Liver (tissue), 9 donors: ENCODE measurements around the gene ATP2C2. TPM values are rescaled to one million over a fixed set of nuclear protein-coding genes. Genes with fewer than 3 reads are reported as not detected.

Source experiments
- DNase-seq: peaks from one replicate; pipeline ENCODE4 v3.0.0-alpha.2; 2017; ENCODE audit warnings: low spot score
- H3K27ac ChIP-seq, 2 donors: one replicate each; pipeline ENCODE4 v1.7.0; 2013; ENCODE audit warnings: inconsistent platforms in 2 of 2, low read length in 2 of 2, control low read depth in 1 of 2, low read depth in 1 of 2, mild to moderate bottlenecking in 1 of 2
- H3K27me3 ChIP-seq, 4 donors: one replicate each; pipeline versions ENCODE4 v1.6.1 to v1.7.0; 2013; ENCODE audit warnings: low read length in 3 of 4, inconsistent platforms in 1 of 4, mild to moderate bottlenecking in 1 of 4, moderate library complexity in 1 of 4; ENCODE audit not compliant: control insufficient read depth in 4 of 4, insufficient read depth in 4 of 4
- H3K36me3 ChIP-seq, 4 donors: one replicate each; pipeline versions ENCODE4 v1.6.1 to v1.7.0; 2013; ENCODE audit warnings: low read length in 3 of 4, mild to moderate bottlenecking in 3 of 4, low read depth in 1 of 4, moderate library complexity in 1 of 4; ENCODE audit not compliant: control insufficient read depth in 4 of 4, insufficient read depth in 3 of 4
- H3K4me1 ChIP-seq, 4 donors: one replicate each; pipeline versions ENCODE4 v1.6.1 to v1.7.0; 2013; ENCODE audit warnings: low read length in 3 of 4, mild to moderate bottlenecking in 3 of 4, moderate library complexity in 1 of 4; ENCODE audit not compliant: control insufficient read depth in 4 of 4, insufficient read depth in 4 of 4
- H3K4me3 ChIP-seq, 3 donors: one replicate each; pipeline versions ENCODE4 v1.6.1 to v1.7.0; 2013; ENCODE audit warnings: low read length in 3 of 3, control low read depth in 1 of 3, low read depth in 1 of 3, mild to moderate bottlenecking in 1 of 3
- H3K9ac ChIP-seq, 2 donors: one replicate each; pipeline ENCODE4 v1.7.0; 2013; ENCODE audit warnings: low read length in 2 of 2, mild to moderate bottlenecking in 2 of 2, moderate library complexity in 2 of 2, control low read depth in 1 of 2, low read depth in 1 of 2
- H3K9me3 ChIP-seq, 4 donors: one replicate each; pipeline versions ENCODE4 v1.6.1 to v1.7.0; 2013; ENCODE audit warnings: low read length in 3 of 4; ENCODE audit not compliant: control insufficient read depth in 4 of 4
- FOXA1 ChIP-seq: IDR thresholded peaks from 2 replicates; pipeline ENCODE4 v1.6.1; 2016; ENCODE audit warnings: antibody characterized with exemption
- GABPA ChIP-seq, 2 donors: IDR thresholded peaks in 1 of 2; conservative IDR thresholded peaks in 1 of 2; 2 replicates each; pipeline ENCODE4 v1.6.1; 2016; ENCODE audit warnings: antibody characterized with exemption in 2 of 2, mild to moderate bottlenecking in 1 of 2, moderate library complexity in 1 of 2
- HNF4G ChIP-seq: IDR thresholded peaks from 2 replicates; pipeline ENCODE4 v1.6.1; 2016; ENCODE audit warnings: antibody characterized with exemption
- NR2F2 ChIP-seq: IDR thresholded peaks from 2 replicates; pipeline ENCODE4 v1.6.1; 2016; ENCODE audit warnings: antibody characterized with exemption
- RAD21 ChIP-seq, 2 donors: IDR thresholded peaks; 2 replicates each; pipeline ENCODE4 v1.6.1; 2016; ENCODE audit warnings: antibody characterized with exemption in 2 of 2, mild to moderate bottlenecking in 2 of 2
- YY1 ChIP-seq: IDR thresholded peaks from 2 replicates; pipeline ENCODE4 v1.6.1; 2016; ENCODE audit warnings: antibody characterized with exemption, mild to moderate bottlenecking
- ZBTB33 ChIP-seq: IDR thresholded peaks from 2 replicates; pipeline ENCODE4 v1.6.1; 2016; ENCODE audit warnings: antibody characterized with exemption
- WGBS: extraction: QIAGEN DNeasy Blood & Tissue Kit; methylation state at CpG from one replicate; pipeline ENCODE4 v1.1.7; 2013; 5-methylcytosine and 5-hydroxymethylcytosine counted together
- polyA plus RNA-seq, 2 donors: library from polyadenylated mRNA; stranded (reverse) in 1 of 2; unstranded in 1 of 2; fragments of 200-250 nt in 1 of 2; fragments of >200 nt in 1 of 2; fragmentation: Nextera tagmentation in 1 of 2; extraction: Ambion mirVana in 1 of 2; gene quantifications; one replicate each; pipeline versions ENCODE4 v1.2.1 to v1.2.3, GENCODE V29; 2013 to 2015
- total RNA-seq, 2 donors: library from RNA; depleted of rRNA; stranded (reverse); fragments of >200 nt; gene quantifications; one replicate each; pipeline ENCODE4 v1.2.3, GENCODE V29; 2014
- TF ChIP-seq, protein P1 (sequence below): IDR thresholded peaks from 2 replicates; pipeline ENCODE4 v1.6.1; 2016; ENCODE audit warnings: antibody characterized with exemption
- TF ChIP-seq, protein P2 (sequence below): IDR thresholded peaks from 2 replicates; pipeline ENCODE4 v1.6.1; 2016; ENCODE audit warnings: antibody characterized with exemption, mild to moderate bottlenecking
- TF ChIP-seq, protein P3 (sequence below): IDR thresholded peaks from 2 replicates; pipeline ENCODE4 v1.6.1; 2016; ENCODE audit warnings: antibody characterized with exemption
- TF ChIP-seq, protein P4 (sequence below): fragments of 150-350 bp; IDR thresholded peaks from 2 replicates; pipeline ENCODE4 v1.5.1; 2017; ENCODE audit warnings: improper control_type of control experiment, low read depth, low read length; ENCODE audit not compliant: missing input control
- donor health status: healthy.
- donor health status: healthy.
- donor health status: healthy.
- donor health status: healthy.
- donor health status: healthy.

The ATP2C2 gene
- total and polyA plus RNA-seq, 4 donors, result 0.05 to 0.33 (median 0.22) TPM

DNA sequence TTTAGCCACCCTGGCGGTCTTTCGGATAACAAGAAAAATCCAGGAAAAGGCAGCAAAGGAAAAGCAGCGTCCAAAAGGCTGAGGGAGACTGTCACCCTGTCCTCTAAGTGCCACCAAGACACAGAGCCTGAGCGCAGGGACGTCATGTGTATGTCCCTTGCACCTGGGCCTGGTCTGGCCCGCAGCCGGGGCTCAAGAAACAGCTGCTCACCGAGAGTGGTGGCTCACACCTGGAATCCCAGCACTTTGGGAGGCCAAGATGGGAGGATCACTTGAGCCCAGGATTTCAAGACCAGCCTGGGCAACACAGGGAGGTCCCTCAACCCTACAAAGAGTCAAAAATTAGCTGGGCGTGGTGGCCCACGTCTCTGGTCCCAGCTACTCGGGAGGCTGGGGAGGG is 145.3 kb downstream of the ATP2C2 start:
- no peak for DNase-seq
- Histone ChIP-seq H3K4me1 (no peaks in the 10 kb centered on the region), H3K27ac (no peak overlapping the region), H3K9me3 (no peaks in the 10 kb centered on the region), H3K27me3 (no peaks in the 10 kb centered on the region), H3K9ac (no peak overlapping the region), H3K4me3 (no peak overlapping the region), H3K36me3 (no peaks in the 10 kb centered on the region)
- 80% methylated on average over 11 of the region's 11 CpGs for WGBS
- no peak for TF ChIP-seq HNF4G
- TF ChIP-seq, protein P1, sequence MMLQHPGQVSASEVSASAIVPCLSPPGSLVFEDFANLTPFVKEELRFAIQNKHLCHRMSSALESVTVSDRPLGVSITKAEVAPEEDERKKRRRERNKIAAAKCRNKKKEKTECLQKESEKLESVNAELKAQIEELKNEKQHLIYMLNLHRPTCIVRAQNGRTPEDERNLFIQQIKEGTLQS, result no peak
- TF ChIP-seq FOXA1, result no peak
- TF ChIP-seq, protein P2, sequence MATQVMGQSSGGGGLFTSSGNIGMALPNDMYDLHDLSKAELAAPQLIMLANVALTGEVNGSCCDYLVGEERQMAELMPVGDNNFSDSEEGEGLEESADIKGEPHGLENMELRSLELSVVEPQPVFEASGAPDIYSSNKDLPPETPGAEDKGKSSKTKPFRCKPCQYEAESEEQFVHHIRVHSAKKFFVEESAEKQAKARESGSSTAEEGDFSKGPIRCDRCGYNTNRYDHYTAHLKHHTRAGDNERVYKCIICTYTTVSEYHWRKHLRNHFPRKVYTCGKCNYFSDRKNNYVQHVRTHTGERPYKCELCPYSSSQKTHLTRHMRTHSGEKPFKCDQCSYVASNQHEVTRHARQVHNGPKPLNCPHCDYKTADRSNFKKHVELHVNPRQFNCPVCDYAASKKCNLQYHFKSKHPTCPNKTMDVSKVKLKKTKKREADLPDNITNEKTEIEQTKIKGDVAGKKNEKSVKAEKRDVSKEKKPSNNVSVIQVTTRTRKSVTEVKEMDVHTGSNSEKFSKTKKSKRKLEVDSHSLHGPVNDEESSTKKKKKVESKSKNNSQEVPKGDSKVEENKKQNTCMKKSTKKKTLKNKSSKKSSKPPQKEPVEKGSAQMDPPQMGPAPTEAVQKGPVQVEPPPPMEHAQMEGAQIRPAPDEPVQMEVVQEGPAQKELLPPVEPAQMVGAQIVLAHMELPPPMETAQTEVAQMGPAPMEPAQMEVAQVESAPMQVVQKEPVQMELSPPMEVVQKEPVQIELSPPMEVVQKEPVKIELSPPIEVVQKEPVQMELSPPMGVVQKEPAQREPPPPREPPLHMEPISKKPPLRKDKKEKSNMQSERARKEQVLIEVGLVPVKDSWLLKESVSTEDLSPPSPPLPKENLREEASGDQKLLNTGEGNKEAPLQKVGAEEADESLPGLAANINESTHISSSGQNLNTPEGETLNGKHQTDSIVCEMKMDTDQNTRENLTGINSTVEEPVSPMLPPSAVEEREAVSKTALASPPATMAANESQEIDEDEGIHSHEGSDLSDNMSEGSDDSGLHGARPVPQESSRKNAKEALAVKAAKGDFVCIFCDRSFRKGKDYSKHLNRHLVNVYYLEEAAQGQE, result no peak
- TF ChIP-seq ZBTB33, result no peak
- TF ChIP-seq, protein P3, sequence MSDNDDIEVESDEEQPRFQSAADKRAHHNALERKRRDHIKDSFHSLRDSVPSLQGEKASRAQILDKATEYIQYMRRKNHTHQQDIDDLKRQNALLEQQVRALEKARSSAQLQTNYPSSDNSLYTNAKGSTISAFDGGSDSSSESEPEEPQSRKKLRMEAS, result no peak
- no peak for TF ChIP-seq YY1
- TF ChIP-seq NR2F2, result no peak
- TF ChIP-seq GABPA (IDR thresholded peaks at IDR 0.05 in 1 of 2, conservative IDR thresholded peaks at IDR 0.05 in 1 of 2), result no peak
- TF ChIP-seq, protein P4, sequence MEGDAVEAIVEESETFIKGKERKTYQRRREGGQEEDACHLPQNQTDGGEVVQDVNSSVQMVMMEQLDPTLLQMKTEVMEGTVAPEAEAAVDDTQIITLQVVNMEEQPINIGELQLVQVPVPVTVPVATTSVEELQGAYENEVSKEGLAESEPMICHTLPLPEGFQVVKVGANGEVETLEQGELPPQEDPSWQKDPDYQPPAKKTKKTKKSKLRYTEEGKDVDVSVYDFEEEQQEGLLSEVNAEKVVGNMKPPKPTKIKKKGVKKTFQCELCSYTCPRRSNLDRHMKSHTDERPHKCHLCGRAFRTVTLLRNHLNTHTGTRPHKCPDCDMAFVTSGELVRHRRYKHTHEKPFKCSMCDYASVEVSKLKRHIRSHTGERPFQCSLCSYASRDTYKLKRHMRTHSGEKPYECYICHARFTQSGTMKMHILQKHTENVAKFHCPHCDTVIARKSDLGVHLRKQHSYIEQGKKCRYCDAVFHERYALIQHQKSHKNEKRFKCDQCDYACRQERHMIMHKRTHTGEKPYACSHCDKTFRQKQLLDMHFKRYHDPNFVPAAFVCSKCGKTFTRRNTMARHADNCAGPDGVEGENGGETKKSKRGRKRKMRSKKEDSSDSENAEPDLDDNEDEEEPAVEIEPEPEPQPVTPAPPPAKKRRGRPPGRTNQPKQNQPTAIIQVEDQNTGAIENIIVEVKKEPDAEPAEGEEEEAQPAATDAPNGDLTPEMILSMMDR, result no peak
- TF ChIP-seq RAD21 (IDR thresholded peaks at IDR 0.05), result no peak

Other genes with a start within 250 kb of the ATP2C2 start
- 1 to 10 TPM; 6.8 to 9.6 TPM for gene HSDL1, start 223.4 kb upstream of the ATP2C2 start, total RNA-seq
- gene HSDL1, start 223.4 kb upstream of the ATP2C2 start, polyA plus RNA-seq, result 1 to 10 TPM; 3.0 to 3.8 TPM
- gene DNAAF1, start 223.2 kb upstream of the ATP2C2 start, total RNA-seq, result under 1 TPM; under 0.01 to 0.08 TPM
- under 1 TPM in 1 of 2 donors, not detected in 1; 0.06 TPM for gene DNAAF1, start 223.2 kb upstream of the ATP2C2 start, polyA plus RNA-seq
- 10 to 100 TPM; 10.4 to 34.5 TPM for gene TAF1C, start 181.5 kb upstream of the ATP2C2 start, total RNA-seq
- 10 to 100 TPM; 10.2 to 12.1 TPM for gene TAF1C, start 181.5 kb upstream of the ATP2C2 start, polyA plus RNA-seq
- under 1 TPM in 1 of 2 donors, not detected in 1; 0.33 TPM for gene ADAD2, start 177.4 kb upstream of the ATP2C2 start, total RNA-seq
- under 1 TPM; 0.14 to 0.44 TPM for gene ADAD2, start 177.4 kb upstream of the ATP2C2 start, polyA plus RNA-seq
- gene KCNG4, start 128.5 kb upstream of the ATP2C2 start, total RNA-seq, result not detected
- not detected for gene KCNG4, start 128.5 kb upstream of the ATP2C2 start, polyA plus RNA-seq
- 1 to 10 TPM; 1.5 to 4.2 TPM for gene WFDC1, start 73.7 kb upstream of the ATP2C2 start, total RNA-seq
- gene WFDC1, start 73.7 kb upstream of the ATP2C2 start, polyA plus RNA-seq, result 1 to 10 TPM; 1.0 to 5.2 TPM
- gene MEAK7, start 136.1 kb downstream of the ATP2C2 start, total RNA-seq, result 1 to 10 TPM; 2.8 to 4.0 TPM
- 1 to 10 TPM; 1.3 to 1.6 TPM for gene MEAK7, start 136.1 kb downstream of the ATP2C2 start, polyA plus RNA-seq
- gene COTL1, start 249.5 kb downstream of the ATP2C2 start, total RNA-seq, result 10 to 100 TPM; 12.0 to 59.5 TPM
- 10 to 100 TPM; 12.9 to 33.0 TPM for gene COTL1, start 249.5 kb downstream of the ATP2C2 start, polyA plus RNA-seq